ENCODE measurements around the gene CEP295NL. TPM values are rescaled to one million over a fixed set of nuclear protein-coding genes. Genes with fewer than 3 reads are reported as not detected.

Gene CEP295NL
- total RNA-seq, 1 donor from 2014 or later, result 0.55 TPM

- intact Hi-C loops (cut with micrococcal nuclease), result no loop called here
- Histone ChIP-seq H3K4me3 (no peak overlapping the region), H3K27ac (replicated peaks) (peak overlapping the region; percentile 99), H3K4me1 (peaks cover 89% of the 10 kb centered on the region), H3K36me3 (peaks cover 22% of the 10 kb centered on the region), H3K9me3 (replicated peaks) (no peaks in the 10 kb centered on the region), H3K27me3 (ENCODE audit: low read depth) (no peaks in the 10 kb centered on the region)
- DNase-seq, result no peak
- TF ChIP-seq CTCF (IDR thresholded peaks at IDR 0.05; ENCODE audit: borderline replicate concordance), result no peak
These were observed 26.9 kb downstream of the CEP295NL start for GRCh38 chr17:78876094-78876597.

- H3K36me3 ChIP-seq, result peaks cover 28% of the 10 kb centered on the region
- H3K27ac ChIP-seq (replicated peaks), result peak overlapping the region; percentile 99
- TF ChIP-seq CTCF (IDR thresholded peaks at IDR 0.05; ENCODE audit: borderline replicate concordance), result no peak
- no peaks in the 10 kb centered on the region for H3K27me3 ChIP-seq (ENCODE audit: low read depth)
- H3K9me3 ChIP-seq (replicated peaks), result no peaks in the 10 kb centered on the region
- H3K4me1 ChIP-seq, result peaks cover 83% of the 10 kb centered on the region
- DNase-seq, result no peak
- no peak overlapping the region for H3K4me3 ChIP-seq
- intact Hi-C loops (cut with micrococcal nuclease), result no loop called here
These were observed 27.5 kb downstream of the CEP295NL start for GRCh38 chr17:78875363-78876093.

GRCh38 chr17:78873519-78874340, 29.3 kb downstream of the CEP295NL start:
- H3K4me3 ChIP-seq, result peak overlapping the region; percentile 29
- no peaks in the 10 kb centered on the region for H3K27me3 ChIP-seq (ENCODE audit: low read depth)
- H3K27ac ChIP-seq (replicated peaks), result peak overlapping the region; percentile 99
- H3K36me3 ChIP-seq, result peaks cover 46% of the 10 kb centered on the region
- H3K9me3 ChIP-seq (replicated peaks), result no peaks in the 10 kb centered on the region
- intact Hi-C loops (cut with micrococcal nuclease), result no loop called here
- TF ChIP-seq CTCF (IDR thresholded peaks at IDR 0.05; ENCODE audit: borderline replicate concordance), result no peak
- H3K4me1 ChIP-seq, result peaks cover 65% of the 10 kb centered on the region
- DNase-seq, result peak; percentile 57

GRCh38 chr17:78872486-78872885, 30.5 kb downstream of the CEP295NL start:
- H3K4me1 ChIP-seq, result peaks cover 53% of the 10 kb centered on the region
- no peaks in the 10 kb centered on the region for H3K27me3 ChIP-seq (ENCODE audit: low read depth)
- no peak overlapping the region for H3K27ac ChIP-seq (replicated peaks)
- DNase-seq, result no peak
- H3K4me3 ChIP-seq, result no peak overlapping the region
- no peaks in the 10 kb centered on the region for H3K9me3 ChIP-seq (replicated peaks)
- intact Hi-C loops (cut with micrococcal nuclease), result no loop called here
- H3K36me3 ChIP-seq, result peaks cover 51% of the 10 kb centered on the region
- no peak for TF ChIP-seq CTCF (IDR thresholded peaks at IDR 0.05; ENCODE audit: borderline replicate concordance)

GRCh38 chr17:78870621-78871020, 32.4 kb downstream of the CEP295NL start:
- TF ChIP-seq CTCF (IDR thresholded peaks at IDR 0.05; ENCODE audit: borderline replicate concordance), result no peak
- Histone ChIP-seq H3K4me3 (no peak overlapping the region), H3K9me3 (replicated peaks) (no peaks in the 10 kb centered on the region), H3K4me1 (peaks cover 48% of the 10 kb centered on the region), H3K36me3 (peaks cover 51% of the 10 kb centered on the region), H3K27me3 (ENCODE audit: low read depth) (no peaks in the 10 kb centered on the region), H3K27ac (replicated peaks) (no peak overlapping the region)
- intact Hi-C loops (cut with micrococcal nuclease), result no loop called here
- no peak for DNase-seq

Measured in left ventricle myocardium inferior (tissue), 1 donor.